ENCODE results near the gene COL5A1. TPM values are rescaled to one million over a fixed set of nuclear protein-coding genes. Genes with fewer than 3 reads are reported as not detected.

COL5A1 gene
- total RNA-seq, 1 donor from 2014 or later: 87.7 TPM

DNA sequence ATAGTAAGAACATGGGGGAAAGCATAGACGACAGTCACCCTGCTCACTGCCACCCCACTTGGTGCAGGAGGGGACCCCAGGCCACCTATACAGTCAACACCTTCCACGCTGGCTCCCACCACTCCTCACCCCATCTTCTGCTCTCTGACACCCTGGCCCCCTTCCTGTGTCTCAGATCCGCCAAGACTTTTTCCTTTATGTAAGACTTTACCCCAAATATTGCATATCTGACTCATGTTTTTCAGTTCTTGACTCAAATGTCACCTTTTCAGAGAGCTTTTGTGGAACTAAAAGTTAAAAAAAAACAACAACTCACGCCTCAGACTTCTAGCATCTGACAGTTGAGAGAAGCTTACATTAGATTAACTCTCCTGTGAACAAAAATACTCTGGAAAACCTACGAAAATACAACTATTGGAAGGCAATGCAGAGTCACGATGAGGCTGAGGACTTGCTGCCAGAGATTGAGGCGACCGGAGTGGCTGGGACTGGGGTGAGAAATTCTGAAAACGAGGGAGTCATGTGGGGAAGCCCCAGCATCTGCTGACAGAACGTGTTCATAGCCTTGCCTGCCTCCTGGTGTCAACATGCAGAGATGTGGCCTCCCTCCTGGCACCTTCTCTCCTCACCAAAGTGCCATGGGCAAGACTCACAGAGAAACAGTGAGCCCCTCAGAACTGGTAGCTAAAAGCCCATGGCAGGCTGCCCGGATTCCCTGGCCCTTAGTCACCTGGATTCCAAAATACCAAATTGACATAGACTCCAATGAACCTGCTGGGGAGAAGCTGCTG lies 216.6 kb downstream of the COL5A1 start:
- H3K4me3 ChIP-seq (ENCODE audit: low read depth, low read length): no peak overlapping the region
- no peaks in the 10 kb centered on the region for H3K36me3 ChIP-seq (ENCODE audit: control insufficient read depth, insufficient read depth, low read length)
- no peaks in the 10 kb centered on the region for H3K27me3 ChIP-seq (ENCODE audit: control insufficient read depth, insufficient read depth, low read length)
- DNase-seq (ENCODE audit: low read depth): no peak
- no peak for TF ChIP-seq CTCF (IDR thresholded peaks at IDR 0.05; ENCODE audit: insufficient read depth, low read length, poor library complexity, severe bottlenecking)

DNA sequence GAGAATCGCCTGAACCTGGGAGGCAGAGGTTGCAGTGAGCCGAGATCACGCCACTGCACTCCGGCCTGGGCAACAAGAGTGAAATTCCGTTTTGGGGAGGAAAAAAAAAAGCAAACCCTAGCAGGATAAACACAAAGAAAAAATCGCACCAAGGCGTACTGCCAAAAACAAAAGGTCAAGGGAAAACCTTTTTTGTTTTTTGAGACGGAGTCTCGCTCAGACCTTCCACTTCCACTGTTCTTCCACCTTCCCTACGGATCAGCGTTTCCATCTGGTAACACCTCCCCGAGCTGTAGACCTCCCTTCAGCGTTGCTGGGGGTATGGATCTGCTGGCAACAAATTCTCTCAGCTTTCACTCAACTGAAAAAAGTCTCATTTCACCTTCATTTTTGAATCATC lies 218.9 kb downstream of the COL5A1 start:
- Histone ChIP-seq H3K27me3 (ENCODE audit: control insufficient read depth, insufficient read depth, low read length) (no peaks in the 10 kb centered on the region), H3K4me3 (ENCODE audit: low read depth, low read length) (no peak overlapping the region), H3K36me3 (ENCODE audit: control insufficient read depth, insufficient read depth, low read length) (no peaks in the 10 kb centered on the region)
- no peak for TF ChIP-seq CTCF (IDR thresholded peaks at IDR 0.05; ENCODE audit: insufficient read depth, low read length, poor library complexity, severe bottlenecking)
- DNase-seq (ENCODE audit: low read depth): no peak

DNA sequence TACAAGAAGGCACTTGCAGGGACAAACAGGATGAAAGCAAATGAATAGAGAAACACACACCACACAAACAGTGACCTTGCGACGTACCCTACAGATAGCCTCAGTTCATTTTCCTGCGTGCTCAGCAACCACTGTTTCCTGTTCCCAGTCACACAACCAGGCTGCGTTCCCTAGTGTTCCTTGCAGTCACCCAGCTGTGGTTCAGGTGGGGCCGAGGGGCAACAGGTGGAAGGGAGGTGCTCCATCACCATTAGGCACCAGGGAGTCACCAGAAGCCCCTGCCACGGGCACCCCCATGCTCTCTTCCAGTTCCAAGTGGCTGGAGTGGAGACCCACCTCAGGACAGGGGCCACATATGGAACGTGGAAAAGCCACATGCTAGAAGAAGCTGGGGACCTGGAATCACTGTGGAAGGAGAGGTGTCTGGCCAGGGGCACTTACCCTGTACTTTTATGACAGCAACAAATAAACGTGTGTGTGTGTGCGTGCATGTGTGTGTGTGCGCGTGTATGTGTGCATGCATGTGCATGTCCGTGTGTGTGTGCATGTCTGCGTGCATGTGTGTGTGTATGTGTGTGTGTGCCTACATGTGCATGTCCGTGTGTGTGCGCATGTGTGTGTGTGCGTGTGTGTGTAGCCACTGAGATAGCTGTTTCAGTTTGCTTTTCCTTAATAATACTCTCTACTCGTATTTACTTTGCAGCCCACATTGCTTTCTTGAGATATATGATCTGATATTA lies 220.2 kb downstream of the COL5A1 start:
- no peak for DNase-seq (ENCODE audit: low read depth)
- Histone ChIP-seq H3K4me3 (ENCODE audit: low read depth, low read length) (no peak overlapping the region), H3K36me3 (ENCODE audit: control insufficient read depth, insufficient read depth, low read length) (no peaks in the 10 kb centered on the region), H3K27me3 (ENCODE audit: control insufficient read depth, insufficient read depth, low read length) (no peaks in the 10 kb centered on the region)
- TF ChIP-seq CTCF (IDR thresholded peaks at IDR 0.05; ENCODE audit: insufficient read depth, low read length, poor library complexity, severe bottlenecking): no peak

DNA sequence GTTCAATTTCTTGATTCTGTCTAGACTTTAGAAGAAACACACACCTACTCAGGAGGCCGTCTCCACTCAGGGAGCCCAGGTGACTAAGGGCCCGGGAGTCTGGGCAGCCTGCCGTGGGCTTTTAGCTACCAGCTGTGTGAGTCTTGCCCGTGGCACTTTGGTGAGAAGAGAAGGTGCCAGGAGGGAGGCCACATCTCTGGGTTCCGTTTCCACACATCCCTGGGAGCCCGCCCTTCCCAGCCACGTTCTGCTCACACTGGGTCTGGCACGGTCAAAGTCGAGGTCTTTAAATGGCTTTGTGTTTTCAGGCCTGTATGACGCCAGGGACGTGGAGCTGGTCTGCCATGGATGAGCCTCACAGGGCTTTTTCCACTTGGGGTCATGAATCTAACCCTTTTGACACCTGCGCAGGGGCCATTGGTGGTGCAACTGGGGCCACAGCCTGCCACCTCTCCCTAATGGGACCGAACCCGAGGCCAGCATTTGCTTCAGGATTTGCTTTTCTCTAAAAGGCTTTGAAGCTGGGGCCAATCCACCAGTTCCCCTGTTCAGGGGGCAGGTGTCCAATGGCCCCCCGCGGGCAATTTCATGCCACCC lies 221.8 kb downstream of the COL5A1 start:
- H3K4me3 ChIP-seq (ENCODE audit: low read depth, low read length): no peak overlapping the region
- no peak for TF ChIP-seq CTCF (IDR thresholded peaks at IDR 0.05; ENCODE audit: insufficient read depth, low read length, poor library complexity, severe bottlenecking)
- DNase-seq (ENCODE audit: low read depth): no peak
- H3K36me3 ChIP-seq (ENCODE audit: control insufficient read depth, insufficient read depth, low read length): no peaks in the 10 kb centered on the region
- H3K27me3 ChIP-seq (ENCODE audit: control insufficient read depth, insufficient read depth, low read length): no peaks in the 10 kb centered on the region

GRCh38 chr9:134863941-134864820 lies 222.6 kb downstream of the COL5A1 start:
- no peak for TF ChIP-seq CTCF (IDR thresholded peaks at IDR 0.05; ENCODE audit: insufficient read depth, low read length, poor library complexity, severe bottlenecking)
- Histone ChIP-seq H3K27me3 (ENCODE audit: control insufficient read depth, insufficient read depth, low read length) (no peaks in the 10 kb centered on the region), H3K4me3 (ENCODE audit: low read depth, low read length) (no peak overlapping the region), H3K36me3 (ENCODE audit: control insufficient read depth, insufficient read depth, low read length) (no peaks in the 10 kb centered on the region)
- no peak for DNase-seq (ENCODE audit: low read depth)

Measured in kidney epithelial cell (primary cell).